HepG2 (cell line): ENCODE measurements around the gene TSPAN11. TPM values are rescaled to one million over a fixed set of nuclear protein-coding genes. Genes with fewer than 3 reads are reported as not detected.

Experiments used
- ATAC-seq: fragments of 200-7000 bp; cut with Tn5 transposase; 3 replicates; pipeline ENCODE4 v1.9.1; 2020; ENCODE audit warnings: mild to moderate bottlenecking, moderate library complexity
- BruUV-seq: library from RNA; stranded (reverse); fragments of 400-500 nt; replicated peaks from 2 replicates; lab custom pipeline; 2021; lab: Mats Ljungman, UMichigan
- CTCF ChIA-PET: fragments of 300-600 bp; formaldehyde crosslinking; extraction: SDS; loops from one replicate; lab custom pipeline; 2021; ENCODE audit warnings: low total read pairs, inconsistent platforms, low intra/inter-chr PET ratio; lab: Yijun Ruan, JAX
- POLR2A ChIA-PET: fragments of 350-600 bp; sonication (Branson Sonifier 250); formaldehyde crosslinking; loops from one replicate; lab custom pipeline; 2020; ENCODE audit warnings: antibody characterized with exemption, inconsistent platforms; lab: Yijun Ruan, JAX
- DNase-seq: peaks from one replicate; pipeline ENCODE4 v3.0.0-alpha.2; 2015; ENCODE audit warnings: low spot score
- FAIRE-seq: peaks from 3 replicates; lab custom pipeline; 2011; peaks lifted over from hg19 to GRCh38; lab: Jason Lieb, UNC
- H2AFZ ChIP-seq: one replicate; pipeline ENCODE4 v1.6.1; 2011; ENCODE audit warnings: low read length, inconsistent platforms
- H3K27ac ChIP-seq: fragments of 300-600 bp; 3 replicates; pipeline ENCODE4 v1.8.0; 2011; ENCODE audit warnings: mixed run types, mild to moderate bottlenecking, mixed read lengths, low read length, inconsistent platforms; ENCODE audit not compliant: insufficient read depth; ENCODE audit errors: extremely low read length
- H3K27me3 ChIP-seq, 2 experiments: fragments of 200-600 bp in 1 of 2; 2 replicates in 1 of 2; 3 replicates in 1 of 2; pipeline versions ENCODE4 v1.6.0 to v1.8.0; 2011; ENCODE audit warnings: low read length in 2 of 2, mild to moderate bottlenecking in 2 of 2, moderate library complexity in 2 of 2, inconsistent platforms in 1 of 2; ENCODE audit not compliant: insufficient read depth in 2 of 2, control insufficient read depth in 1 of 2
- H3K36me3 ChIP-seq, 2 experiments: fragments of 200-600 bp in 1 of 2; replicated peaks in 1 of 2; 2 replicates in 1 of 2; 3 replicates in 1 of 2; pipeline versions ENCODE4 v1.5.1 to v1.8.0; 2011; ENCODE audit warnings: low read length in 2 of 2, inconsistent platforms in 1 of 2; ENCODE audit not compliant: insufficient read depth in 2 of 2, control insufficient read depth in 1 of 2
- H3K4me1 ChIP-seq: 2 replicates; pipeline ENCODE4 v1.5.1; 2012; ENCODE audit warnings: low read length, inconsistent platforms; ENCODE audit not compliant: insufficient read depth
- H3K4me2 ChIP-seq: 2 replicates; pipeline ENCODE4 v1.6.0; 2011; ENCODE audit warnings: low read depth, low read length, inconsistent platforms
- H3K4me3 ChIP-seq, 3 experiments: fragments of 200-600 bp in 1 of 3; sonication (generic), shearing (Covaris generic) in 1 of 3; replicated peaks in 1 of 3; 2 replicates each; pipeline ENCODE4 v1.5.1; 2011 to 2016; ENCODE audit warnings: low read length in 3 of 3, inconsistent platforms in 2 of 3, low read depth in 2 of 3, mild to moderate bottlenecking in 2 of 3, control low read depth in 1 of 3, mixed read lengths in 1 of 3; ENCODE audit not compliant: insufficient read depth in 1 of 3
- H3K79me2 ChIP-seq: one replicate; pipeline ENCODE4 v1.6.1; 2011; ENCODE audit warnings: low read length, inconsistent platforms; ENCODE audit not compliant: insufficient read depth
- H3K9ac ChIP-seq: 2 replicates; pipeline ENCODE4 v1.6.0; 2011; ENCODE audit warnings: mild to moderate bottlenecking, low read depth, low read length, inconsistent platforms; ENCODE audit not compliant: insufficient read depth
- H3K9me3 ChIP-seq: 2 replicates; pipeline ENCODE4 v1.5.1; 2012; ENCODE audit warnings: mild to moderate bottlenecking, low read length
- H4K20me1 ChIP-seq: 2 replicates; pipeline ENCODE4 v1.6.0; 2011; ENCODE audit warnings: inconsistent platforms, mild to moderate bottlenecking, low read length, moderate library complexity; ENCODE audit not compliant: insufficient read depth
- CC2D1A ChIP-seq: sonication (generic); formaldehyde crosslinking; IDR thresholded peaks from 2 replicates; pipeline ENCODE4 v1.8.1; 2023; ENCODE audit warnings: mild to moderate bottlenecking, missing genetic modification reagents
- GPN1 ChIP-seq: sonication (generic); formaldehyde crosslinking; IDR thresholded peaks from 2 replicates; pipeline ENCODE4 v1.5.1; 2020; ENCODE audit warnings: missing genetic modification reagents, borderline replicate concordance
- JUNB ChIP-seq: sonication (generic); formaldehyde crosslinking; IDR thresholded peaks from 2 replicates; pipeline ENCODE4 v1.8.0; 2022; ENCODE audit warnings: missing genetic modification reagents, mild to moderate bottlenecking, borderline replicate concordance
- KIAA2018 ChIP-seq: sonication (generic); formaldehyde crosslinking; IDR thresholded peaks from 2 replicates; pipeline ENCODE4 v1.5.0; 2020; ENCODE audit warnings: mild to moderate bottlenecking, missing genetic modification reagents, borderline replicate concordance
- PHF20 ChIP-seq: sonication (generic); formaldehyde crosslinking; IDR thresholded peaks from 2 replicates; pipeline ENCODE4 v1.5.0; 2020; ENCODE audit warnings: mild to moderate bottlenecking, missing genetic modification reagents
- SALL1 ChIP-seq: sonication (generic); formaldehyde crosslinking; IDR thresholded peaks from 2 replicates; pipeline ENCODE4 v1.8.0; 2022; ENCODE audit warnings: mild to moderate bottlenecking, missing genetic modification reagents
- SMAD1 ChIP-seq: sonication (generic); formaldehyde crosslinking; IDR thresholded peaks from 2 replicates; pipeline ENCODE4 v1.4.0; 2020; ENCODE audit warnings: missing genetic modification reagents, low read depth, mild to moderate bottlenecking, borderline replicate concordance
- SOX5 ChIP-seq: IDR thresholded peaks from 2 replicates; pipeline ENCODE4 v1.6.1; 2016; ENCODE audit warnings: borderline replicate concordance
- STAT5B ChIP-seq: sonication (generic); formaldehyde crosslinking; IDR thresholded peaks from 2 replicates; pipeline ENCODE4 v1.4.0; 2020; ENCODE audit warnings: missing genetic modification reagents
- ZNF20 ChIP-seq: sonication (generic); formaldehyde crosslinking; IDR thresholded peaks from 2 replicates; pipeline ENCODE4 v1.4.0; 2020; ENCODE audit warnings: mild to moderate bottlenecking, moderate library complexity, missing genetic modification reagents
- ZNF710 ChIP-seq: sonication (generic); formaldehyde crosslinking; IDR thresholded peaks from 2 replicates; pipeline ENCODE4 v1.5.0; 2020; ENCODE audit warnings: mild to moderate bottlenecking, missing genetic modification reagents, borderline replicate concordance
- WGBS: methylation state at CpG from one replicate; pipeline ENCODE4 v1.1.6; 2017; ENCODE audit warnings: low lambda C conversion rate; 5-methylcytosine and 5-hydroxymethylcytosine counted together
- in situ Hi-C: cut with HindIII; loops from 2 replicates; pipeline ENCODE4 v1.10.0; 2017; ENCODE audit warnings: low pct_unique_long_range_greater_than_20kb; ENCODE audit not compliant: extremely low pct_ligation_motif_present
- intact Hi-C: fragments of 100-400 bp; cut with micrococcal nuclease; formaldehyde crosslinking; loops from one replicate; pipeline ENCODE4 v1.10.0; 2022; ENCODE audit not compliant: unreplicated experiment
- polyA plus RNA-seq, 8 experiments: library from polyadenylated mRNA; depleted of rRNA in 3 of 8; stranded (reverse) in 7 of 8; unstranded in 1 of 8; fragments of >200 nt; fragmentation: Illumina TruSeq in 4 of 8; extraction: Trizol in 4 of 8; gene quantifications; 2 replicates each; pipeline versions ENCODE4 v1.2.1 to v1.2.3, GENCODE V29; 2011 to 2016; ENCODE audit warnings: low read depth in 4 of 8, missing spikeins in 1 of 8, mixed read lengths in 1 of 8; ENCODE audit not compliant: insufficient read depth in 1 of 8
- total RNA-seq, 5 experiments: library from RNA; depleted of rRNA; stranded (reverse); fragments of >200 nt; fragmentation: Illumina TruSeq; extraction: Trizol; gene quantifications; 2 replicates each; pipeline ENCODE4 v1.2.3, GENCODE V29; 2016; ENCODE audit warnings: low read depth in 1 of 5

TSPAN11 gene
- total and polyA plus RNA-seq, 2 of the 13 experiments (the other 11 are each of a cell fraction or from before 2014, with no cell fraction given) = 0.01 to 0.07 TPM

GRCh38 chr12:30914986-30915591 is 11.5 kb upstream of the TSPAN11 start:
- Histone ChIP-seq H3K9ac (no peak overlapping the region), H4K20me1 (no peaks in the 10 kb centered on the region), H3K9me3 (no peaks in the 10 kb centered on the region), H3K27me3 (peaks cover 0 to 3% of the 10 kb centered on the region in 2 experiments; a peak in 1 of 5 replicates), H3K4me3 (no peak overlapping the region), H3K79me2 (no peaks in the 10 kb centered on the region), H3K4me2 (no peak overlapping the region), H3K36me3 (no peaks in the 10 kb centered on the region), H3K27ac (no peak overlapping the region), H2AFZ (no peak overlapping the region)
- DNase-seq (no peak), FAIRE-seq (no peak), ATAC-seq (no peak)
- intact Hi-C loops = no loop called here
- CTCF ChIA-PET = no interaction called here
- in situ Hi-C loops = no loop called here
- BruUV-seq = no TSS peak
- POLR2A ChIA-PET = no interaction called here
- 32% methylated on average over 9 of the region's 9 CpGs for WGBS
- TF ChIP-seq STAT5B = no peak
- no peak for TF ChIP-seq CC2D1A (CRISPR knock-in tag)
- TF ChIP-seq SMAD1 (CRISPR knock-in tag) = no peak
- TF ChIP-seq JUNB (CRISPR knock-in tag) = no peak
- no peak for TF ChIP-seq SALL1 (CRISPR knock-in tag)
- no peak for TF ChIP-seq PHF20 (CRISPR knock-in tag)
- no peak for TF ChIP-seq SOX5 (CRISPR knock-in tag)
- no peak for TF ChIP-seq GPN1 (CRISPR knock-in tag)
- no peak for TF ChIP-seq ZNF20 (CRISPR knock-in tag)
- TF ChIP-seq KIAA2018 (CRISPR knock-in tag) = no peak
- no peak for TF ChIP-seq ZNF710 (CRISPR knock-in tag)
- TF ChIP-seq, all 625 proteins: peak for 0
- H3K4me1 ChIP-seq = peaks cover under 1% of the 10 kb centered on the region; the same call in 1 of the 2 replicates
